HG03558 (cell line): ENCODE measurements around the gene RIT1.
"Not testable (repeated sequence)": the region's sequence is repeated elsewhere in the genome, so short reads cannot be mapped to it uniquely, and the experiment has no call there.

ENCODE experiments used
- ATAC-seq: cut with Tn5 transposase; IDR thresholded peaks from one replicate; pipeline ENCODE4 v1.9.1; 2021; ENCODE audit warnings: moderate number of reproducible peaks; ENCODE audit not compliant: unreplicated experiment; ENCODE audit errors: extremely low read depth

RIT1 gene

GRCh38 chr1:155934097-155934935, 23.2 kb upstream of the RIT1 start, which contains the start of gene KHDC4:
TSS of gene KHDC4 (minus strand) at chr1:155934413. CDS start at chr1:155934373, 40 bp downstream.
- peak; percentile 53 for ATAC-seq

DNA sequence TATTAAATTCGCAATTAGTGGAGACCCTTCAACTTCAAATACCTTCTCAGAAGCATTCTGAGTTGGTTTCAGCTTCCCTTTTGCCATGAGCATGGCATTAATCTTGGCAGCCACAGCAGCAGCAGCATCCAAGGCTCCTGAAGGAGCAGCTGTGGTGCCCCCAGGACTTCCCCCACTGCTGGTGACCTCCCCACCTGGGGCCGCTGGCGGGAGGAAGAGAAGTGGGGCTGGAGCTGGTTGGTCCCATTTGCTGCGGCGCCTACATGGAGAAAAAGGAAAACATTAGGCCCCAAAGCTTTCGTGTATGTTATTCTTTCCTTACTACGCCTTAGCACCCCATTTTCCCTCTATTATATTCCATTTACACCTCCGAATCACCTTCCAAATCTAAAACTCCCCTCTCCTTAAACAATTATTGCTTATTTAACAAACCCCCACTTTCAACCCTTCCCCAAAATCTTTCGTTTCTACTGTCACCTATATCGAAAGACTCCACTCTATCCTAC, 22.5 kb upstream of the RIT1 start:
- no peak for ATAC-seq

DNA sequence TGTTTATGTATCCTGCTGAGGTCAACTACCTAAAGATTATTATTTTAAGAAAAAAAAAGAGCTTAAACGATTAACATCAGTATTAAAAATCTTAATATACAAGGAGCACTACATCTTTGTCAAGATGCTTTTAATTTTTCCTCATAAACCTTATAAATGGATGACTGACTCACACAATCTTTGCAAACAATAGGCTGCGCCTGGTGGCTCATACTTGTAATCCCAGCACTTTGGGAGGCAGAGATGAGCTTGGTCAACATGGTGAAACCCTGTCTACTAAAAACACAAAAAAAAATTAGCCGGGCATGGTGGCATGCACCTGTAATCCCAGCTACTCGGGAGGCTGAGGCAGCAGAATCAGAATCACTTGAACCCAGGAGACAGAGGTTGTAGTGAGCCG, 21.3 kb upstream of the RIT1 start:
- ATAC-seq, result no peak

GRCh38 chr1:155932081-155932480, 20.9 kb upstream of the RIT1 start:
- no peak for ATAC-seq

DNA sequence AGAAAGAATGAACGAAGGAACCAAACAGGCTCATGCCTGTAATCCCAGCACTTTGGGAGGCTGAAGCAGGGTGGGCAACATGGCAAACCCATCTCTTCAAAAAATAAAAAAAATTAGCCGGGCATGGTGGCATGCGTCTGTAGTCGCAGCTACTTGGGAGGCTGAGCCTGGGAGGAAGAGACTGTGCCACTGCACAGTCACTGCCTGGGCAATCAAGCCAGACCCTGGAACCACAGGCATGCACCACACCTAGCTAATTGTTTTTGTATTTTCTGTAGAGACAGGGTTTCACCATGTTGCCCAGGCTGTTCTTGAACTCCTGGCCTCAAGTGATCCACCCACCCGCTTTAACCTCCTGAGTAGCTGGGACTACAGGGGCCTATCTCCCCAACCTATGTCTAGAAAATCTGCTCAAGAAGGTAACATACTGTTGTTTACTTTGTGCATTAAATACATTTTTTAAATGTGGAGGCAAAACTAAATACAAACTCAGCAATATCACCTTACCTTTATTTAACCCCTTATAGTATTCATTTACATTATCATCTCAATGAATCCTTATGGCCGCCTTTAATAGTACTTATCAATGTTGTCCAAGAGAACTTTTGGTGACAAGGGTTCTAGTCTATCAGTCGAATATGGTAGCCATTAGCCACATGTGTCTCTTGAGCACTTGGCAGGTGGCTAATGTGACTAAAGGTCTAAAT, 20.3 kb upstream of the RIT1 start:
- no peak for ATAC-seq

- ATAC-seq, result not testable (repeated sequence)
These were observed 19.6 kb upstream of the RIT1 start for GRCh38 chr1:155930725-155931124.

DNA sequence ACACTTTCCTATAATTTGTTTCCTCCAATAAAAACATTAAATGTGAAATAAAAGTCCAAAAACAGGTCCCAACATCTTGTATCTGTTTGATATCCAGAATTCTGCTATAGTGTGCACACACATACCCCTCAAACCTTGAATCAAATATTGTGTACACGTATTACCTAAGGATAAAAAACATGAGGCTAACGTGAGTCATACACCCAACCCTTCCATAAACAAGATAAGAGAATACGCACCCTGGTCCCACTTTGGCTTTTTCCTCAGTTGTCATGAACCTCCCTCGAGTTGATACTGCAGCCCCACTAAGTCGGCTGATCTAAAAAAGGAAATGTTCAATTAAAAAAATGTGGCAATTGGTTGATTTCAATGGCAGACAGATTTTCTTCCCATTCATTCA, 17.9 kb upstream of the RIT1 start:
- no peak for ATAC-seq

GRCh38 chr1:155925506-155925905, 14.4 kb upstream of the RIT1 start:
- no peak for ATAC-seq

GRCh38 chr1:155920717-155921116, 9.6 kb upstream of the RIT1 start:
- ATAC-seq, result no peak

DNA sequence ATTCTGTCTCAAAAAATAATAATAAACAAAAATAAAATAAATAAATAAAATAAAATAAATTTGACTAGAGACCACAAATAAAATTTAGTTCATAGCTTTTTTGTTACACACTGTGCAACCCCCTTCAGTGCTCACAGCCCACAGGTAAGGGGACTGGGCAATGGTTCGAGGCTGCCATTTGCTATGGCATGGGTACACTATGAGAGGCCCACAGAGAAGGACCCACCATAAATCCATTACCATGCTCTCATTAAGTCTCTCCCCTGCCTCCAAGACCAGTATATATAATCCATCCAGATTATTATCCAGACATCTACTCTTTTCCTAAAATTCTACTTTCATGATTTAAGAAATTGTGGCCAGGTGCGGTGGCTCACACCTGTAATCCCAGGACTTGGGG, 8.7 kb upstream of the RIT1 start:
- no peak for ATAC-seq

DNA sequence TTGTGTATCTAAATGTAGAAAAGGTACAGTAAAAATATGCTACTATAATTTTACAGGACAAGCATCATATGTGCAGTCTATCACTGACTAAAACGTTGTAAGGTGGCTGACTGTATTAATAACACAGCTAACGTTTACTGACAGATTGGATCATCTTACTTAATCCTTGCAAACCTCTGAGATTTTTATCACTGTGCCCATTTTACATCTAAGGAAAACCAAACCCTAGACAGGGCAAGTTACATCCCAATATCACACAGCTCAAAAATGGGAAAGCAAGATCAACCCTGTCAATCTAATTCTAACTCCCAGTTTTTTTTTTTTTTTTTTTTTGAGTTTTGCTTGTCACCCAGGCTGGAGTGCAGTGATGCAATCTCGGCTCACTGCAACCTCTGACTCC, 7.5 kb upstream of the RIT1 start:
- no peak for ATAC-seq

- ATAC-seq, result no peak
These were observed 3.0 kb upstream of the RIT1 start for GRCh38 chr1:155913969-155914757.

DNA sequence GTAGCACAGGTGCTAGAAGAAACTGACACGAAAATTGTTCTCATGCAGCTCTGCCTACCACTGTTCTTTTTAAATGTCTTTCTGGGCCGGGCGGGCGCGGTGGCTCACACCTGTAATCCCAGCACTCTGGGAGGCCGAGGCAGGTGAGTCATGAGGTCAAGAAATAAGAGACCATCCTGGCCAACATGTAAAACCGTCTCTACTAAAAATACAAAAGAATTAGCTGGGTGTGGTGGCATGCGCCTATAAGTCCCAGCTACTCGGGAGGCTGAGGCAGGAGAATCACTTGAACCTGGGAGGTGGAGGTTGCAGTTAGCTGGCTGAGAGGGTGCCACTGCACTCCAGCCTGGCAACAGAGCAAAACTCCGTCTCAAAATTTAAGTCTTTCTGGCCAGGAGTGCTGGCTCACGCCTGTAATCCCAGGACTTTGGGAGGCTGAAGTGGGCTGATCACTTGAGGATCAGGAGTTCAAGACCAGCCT, 947 bp upstream of the RIT1 start:
- ATAC-seq, result no peak

- no peak for ATAC-seq
These were observed 478 bp downstream of the RIT1 start for GRCh38 chr1:155910621-155911121.

- ATAC-seq, result no peak
These were observed 1.3 kb downstream of the RIT1 start for GRCh38 chr1:155909894-155910293.

DNA sequence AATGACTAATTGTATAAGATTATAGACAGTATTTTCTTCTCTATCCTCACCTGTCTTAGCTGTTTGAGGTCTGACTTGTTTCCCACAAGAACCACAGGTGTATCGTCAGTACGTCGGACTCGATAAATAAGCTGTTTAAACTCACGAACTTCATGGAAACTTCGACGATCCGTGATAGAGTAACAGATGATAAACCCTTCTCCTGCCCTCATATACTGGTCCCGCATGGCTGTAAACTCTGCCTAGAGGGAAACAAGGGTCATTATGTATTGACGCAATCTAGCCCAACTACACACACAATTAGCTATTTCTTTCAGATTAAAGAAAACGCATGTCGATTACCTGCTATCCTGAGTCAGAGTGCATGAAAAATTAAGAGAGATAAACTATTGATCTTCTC, 6.9 kb downstream of the RIT1 start:
- no peak for ATAC-seq

GRCh38 chr1:155900161-155900560, 11.0 kb downstream of the RIT1 start:
- no peak for ATAC-seq

- no peak for ATAC-seq
These were observed 11.5 kb downstream of the RIT1 start for GRCh38 chr1:155899683-155900082.

DNA sequence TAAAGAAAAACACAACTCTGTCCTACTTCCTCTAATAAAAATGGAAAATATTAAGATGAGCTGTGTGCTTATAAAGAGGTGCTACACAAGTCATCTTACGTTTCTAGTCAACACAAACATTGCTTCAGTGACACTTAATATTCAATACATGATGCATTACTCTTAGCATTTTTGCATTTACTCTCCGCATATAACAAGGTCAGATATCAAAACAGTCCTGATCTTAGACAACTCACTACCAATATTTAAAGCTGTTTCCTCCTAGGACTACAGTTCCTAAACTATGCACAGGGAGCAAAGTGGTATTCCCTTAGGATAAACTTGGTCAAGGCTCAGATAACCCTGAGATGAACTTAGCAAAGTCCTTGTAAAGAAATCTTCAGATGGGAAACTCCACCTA, 12.3 kb downstream of the RIT1 start:
- ATAC-seq, result no peak

- ATAC-seq, result no peak
These were observed 13.4 kb downstream of the RIT1 start for GRCh38 chr1:155897746-155898145.
